Mammary epithelial cell (primary cell): Measurements from ENCODE around the gene NEUROD1.

Experiments
- CTCF ChIP-seq, 2 donors: IDR thresholded peaks in 1 of 2; conservative IDR thresholded peaks in 1 of 2; 2 replicates each; pipeline ENCODE4 v1.5.1; 2011 to 2012; ENCODE audit warnings: inconsistent platforms in 2 of 2, low read length in 2 of 2, mild to moderate bottlenecking in 2 of 2, control low read depth in 1 of 2, low read depth in 1 of 2; ENCODE audit not compliant: insufficient read depth in 1 of 2; ENCODE audit errors: extremely low read depth in 1 of 2
- EZH2 ChIP-seq: IDR thresholded peaks from 2 replicates; pipeline ENCODE4 v1.6.1; 2012; ENCODE audit warnings: low read length, inconsistent platforms, borderline replicate concordance

GRCh38 chr2:181680055-181680936 is at the start of gene NEUROD1:
- TF ChIP-seq CTCF (conservative IDR thresholded peaks at IDR 0.05 in 1 of 2, IDR thresholded peaks at IDR 0.05 in 1 of 2; ENCODE audit: extremely low read depth in 1 of 2, insufficient read depth in 1 of 2, low read depth in 1 of 2, low read length in 2 of 2) (no peak), EZH2 (no peak)
